GM21447 (cell line): Measurements from ENCODE around the gene NEURL4.
"Not testable (repeated sequence)": the region's sequence is repeated elsewhere in the genome, so short reads cannot be mapped to it uniquely, and the experiment has no call there.

ENCODE experiments used
- ATAC-seq: cut with Tn5 transposase; IDR thresholded peaks from one replicate; pipeline ENCODE4 v1.9.1; 2021; ENCODE audit not compliant: unreplicated experiment

Gene NEURL4

DNA sequence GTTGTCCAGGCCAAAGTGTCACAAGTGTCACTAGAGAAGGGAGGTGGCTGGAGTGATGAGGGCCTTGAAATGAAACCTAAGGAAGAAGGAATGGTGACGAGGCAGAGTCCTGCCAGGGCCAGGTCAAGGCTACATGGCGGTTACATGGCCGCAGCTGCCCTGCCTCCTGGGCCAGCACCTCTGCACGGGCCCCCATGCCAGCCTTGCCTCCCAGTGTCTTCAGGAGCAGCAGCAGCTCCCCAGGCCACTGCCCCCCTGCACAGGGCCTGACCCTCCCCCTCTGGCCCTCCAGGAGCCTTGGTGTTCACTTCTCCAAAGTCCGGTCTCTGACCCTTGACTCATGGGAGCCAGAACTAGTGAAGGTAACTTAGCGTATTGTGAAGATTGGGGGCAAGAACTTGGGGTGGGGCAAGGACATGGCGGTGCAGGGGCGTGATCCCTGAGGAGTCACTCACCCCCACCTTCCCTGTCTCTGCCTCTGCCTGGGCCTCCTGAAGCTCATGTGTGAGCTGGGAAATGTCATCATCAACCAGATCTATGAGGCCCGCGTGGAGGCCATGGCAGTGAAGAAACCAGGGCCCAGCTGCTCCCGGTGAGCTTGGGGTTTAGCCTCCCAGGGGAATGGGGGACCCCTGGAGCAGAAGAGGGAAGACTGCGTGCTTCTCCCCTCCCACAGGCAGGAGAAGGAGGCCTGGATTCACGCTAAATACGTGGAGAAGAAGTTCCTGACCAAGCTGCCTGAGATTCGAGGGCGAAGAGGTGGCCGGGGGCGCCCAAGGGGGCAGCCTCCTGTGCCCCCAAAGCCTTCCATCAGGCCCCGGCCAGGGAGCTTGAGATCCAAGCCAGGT, 18.7 kb upstream of the NEURL4 start:
- no peak for ATAC-seq

- ATAC-seq = no peak
Measured at GRCh38 chr17:7346761-7347614, 17.9 kb upstream of the NEURL4 start.

GRCh38 chr17:7343250-7343649, 14.1 kb upstream of the NEURL4 start:
- no peak for ATAC-seq

- ATAC-seq = no peak
Measured at GRCh38 chr17:7341842-7342241, 12.7 kb upstream of the NEURL4 start.

- no peak for ATAC-seq
Measured at GRCh38 chr17:7340179-7340578, 11.0 kb upstream of the NEURL4 start.

DNA sequence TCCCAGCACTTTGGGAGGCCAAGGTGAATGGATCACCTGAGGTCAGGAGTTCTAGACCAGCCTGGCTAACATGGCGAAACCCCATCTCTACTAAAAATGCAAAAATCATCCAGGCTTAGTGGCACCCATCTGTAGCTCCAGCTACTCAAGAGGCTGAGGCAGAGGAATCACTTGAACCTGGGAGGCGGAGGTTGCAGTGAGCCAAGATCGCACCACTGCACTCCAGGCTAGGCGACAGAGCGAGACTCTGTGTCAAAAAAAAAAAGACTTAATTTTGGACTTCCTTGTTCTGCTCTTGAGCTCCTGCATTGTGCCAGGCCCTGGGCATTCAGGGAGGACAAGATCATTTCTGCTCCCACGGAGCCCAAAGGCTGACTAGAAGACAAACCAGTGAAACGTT, 8.5 kb upstream of the NEURL4 start:
- not testable (repeated sequence) for ATAC-seq

GRCh38 chr17:7336240-7337175, 7.4 kb upstream of the NEURL4 start, which contains the start of gene ACAP1:
Gene ACAP1, plus strand, starts transcription at chr17:7336529. Its CDS starts 206 bp downstream, at chr17:7336735.
- peak; percentile 72 for ATAC-seq

DNA sequence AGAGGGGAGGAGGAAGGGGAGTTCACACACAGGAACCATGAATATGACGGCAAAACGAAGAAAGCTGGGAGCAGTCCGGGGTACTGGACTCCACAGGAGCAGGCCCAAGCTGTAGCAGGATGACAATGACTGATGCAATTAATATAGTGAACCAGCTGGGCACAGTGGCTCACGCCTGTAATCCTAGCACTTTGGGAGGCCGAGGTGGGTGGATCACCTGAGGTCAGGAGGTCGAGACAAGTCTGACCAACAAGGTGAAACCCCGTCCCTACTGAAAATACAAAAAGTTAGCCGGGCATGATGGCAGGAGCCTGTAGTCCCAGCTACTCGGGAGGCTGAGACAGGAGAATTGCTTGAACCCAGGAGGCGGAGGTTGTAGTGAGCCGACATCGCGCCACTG, 6.6 kb upstream of the NEURL4 start:
- ATAC-seq = not testable (repeated sequence)

DNA sequence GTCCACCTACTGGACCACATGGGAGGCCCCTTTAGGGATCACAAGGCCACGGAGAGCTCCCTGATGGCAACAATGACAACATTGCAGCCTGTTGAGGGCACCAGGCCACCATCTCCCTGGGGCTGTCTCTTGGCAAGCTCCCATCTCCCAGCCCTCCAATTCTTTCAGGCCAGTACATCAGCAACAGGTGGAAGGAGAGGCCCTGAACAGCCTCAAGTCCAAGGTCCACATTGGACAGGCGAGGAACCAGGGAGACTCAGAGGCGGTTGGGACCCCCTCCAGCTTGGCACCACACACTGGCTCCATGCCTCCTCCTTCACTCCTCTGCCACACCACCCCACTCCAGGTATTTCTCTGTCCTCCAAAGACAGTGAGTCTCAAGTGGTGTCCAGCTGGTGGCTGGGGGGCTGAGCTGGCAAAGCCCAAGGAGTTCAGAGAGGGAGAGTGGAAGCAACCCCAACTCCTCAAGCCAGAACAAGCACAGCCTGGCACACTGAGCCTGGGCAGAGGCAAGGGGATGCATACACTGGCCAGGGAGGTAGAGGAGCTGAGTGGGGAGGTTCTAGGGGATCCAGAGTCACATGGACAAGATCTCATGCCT, 5.9 kb upstream of the NEURL4 start:
- ATAC-seq = no peak

DNA sequence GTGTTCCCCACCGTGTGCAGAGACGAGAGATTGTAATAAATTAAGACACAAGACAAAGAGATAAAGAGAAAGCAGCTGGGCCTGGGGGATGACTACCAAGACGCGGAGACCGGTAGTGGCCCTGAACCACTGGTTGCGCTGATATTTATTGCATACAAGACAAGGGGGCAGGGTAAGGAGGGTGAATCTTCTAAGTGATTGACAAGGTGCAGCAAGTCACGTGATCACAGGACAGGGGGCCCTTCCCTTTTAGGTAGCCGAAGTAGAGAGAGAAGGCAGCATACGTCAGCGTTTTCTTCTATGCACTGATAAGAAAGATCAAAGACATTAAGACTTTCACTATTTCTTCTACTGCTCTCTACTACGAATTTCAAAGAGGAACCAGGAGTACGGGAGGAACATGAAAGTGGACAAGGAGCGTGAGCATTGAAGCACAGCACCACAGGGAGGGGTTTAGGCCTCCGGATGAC, 3.5 kb upstream of the NEURL4 start:
- not testable (repeated sequence) for ATAC-seq

DNA sequence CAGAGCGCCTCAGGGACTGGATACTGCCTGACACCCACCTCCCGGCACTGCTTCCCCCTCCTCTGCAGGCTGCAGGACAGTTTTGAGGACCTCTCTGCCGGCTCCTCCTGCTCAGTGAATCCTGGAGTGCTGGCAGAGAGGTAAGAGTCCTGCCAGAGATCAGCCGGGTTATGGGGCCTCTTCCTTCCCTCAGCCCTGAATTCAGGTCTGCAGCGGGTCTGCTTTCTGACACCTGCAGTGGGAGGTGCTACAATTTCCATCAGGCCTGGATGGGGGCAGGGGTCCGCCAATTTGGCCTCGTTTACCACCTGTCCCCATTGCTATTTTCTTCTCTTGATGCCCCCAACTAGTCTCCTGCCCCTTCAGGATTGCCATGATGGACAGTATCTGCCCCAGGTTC, 3.0 kb upstream of the NEURL4 start:
- no peak for ATAC-seq

DNA sequence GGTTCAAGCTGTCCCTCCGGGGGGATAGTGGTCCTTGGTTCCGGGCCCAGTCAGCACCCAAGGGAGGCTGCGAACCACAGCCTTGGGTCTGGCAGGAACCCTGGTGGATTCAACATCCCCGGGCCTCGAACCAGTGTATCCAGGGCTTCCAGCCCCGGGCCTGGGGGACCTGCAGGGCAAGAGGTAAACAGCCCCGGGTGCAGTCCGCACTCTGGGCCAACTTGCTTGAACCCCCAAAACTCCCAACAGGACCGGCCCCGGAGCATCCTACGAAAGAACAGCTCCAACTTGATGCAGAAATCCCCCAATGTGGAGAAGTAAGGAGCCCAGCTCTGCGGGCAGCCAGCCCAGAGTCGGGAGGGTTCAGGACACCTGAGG, 1.5 kb upstream of the NEURL4 start:
- ATAC-seq = no peak

GRCh38 chr17:7329997-7330637, 982 bp upstream of the NEURL4 start:
- ATAC-seq = peak; percentile 41

GRCh38 chr17:7329374-7329996, 350 bp upstream of the NEURL4 start:
- peak; percentile 43 for ATAC-seq

- no peak for ATAC-seq
Measured at GRCh38 chr17:7328009-7328408, 1.1 kb downstream of the NEURL4 start.

DNA sequence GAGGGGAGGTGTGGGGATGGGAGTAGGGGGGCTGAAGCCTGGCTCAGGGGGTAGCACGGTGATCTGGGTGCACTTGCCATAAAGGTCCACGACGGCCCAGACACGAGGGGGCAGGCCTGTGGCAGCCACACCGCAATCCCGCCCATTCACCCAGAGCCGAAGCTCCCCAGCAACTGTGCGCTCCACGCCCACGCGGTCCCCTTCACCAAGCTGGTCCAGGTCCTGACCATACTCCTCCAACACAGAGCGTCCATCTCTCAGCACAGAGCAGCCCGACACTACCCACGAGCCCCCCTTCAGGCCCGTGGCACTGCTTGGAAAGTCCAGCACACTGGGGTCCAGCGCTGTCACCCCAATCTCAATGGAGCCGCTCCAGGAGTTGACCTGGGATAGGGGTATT, 1.6 kb downstream of the NEURL4 start:
- ATAC-seq = no peak

GRCh38 chr17:7327056-7327455, 2.1 kb downstream of the NEURL4 start:
- no peak for ATAC-seq

DNA sequence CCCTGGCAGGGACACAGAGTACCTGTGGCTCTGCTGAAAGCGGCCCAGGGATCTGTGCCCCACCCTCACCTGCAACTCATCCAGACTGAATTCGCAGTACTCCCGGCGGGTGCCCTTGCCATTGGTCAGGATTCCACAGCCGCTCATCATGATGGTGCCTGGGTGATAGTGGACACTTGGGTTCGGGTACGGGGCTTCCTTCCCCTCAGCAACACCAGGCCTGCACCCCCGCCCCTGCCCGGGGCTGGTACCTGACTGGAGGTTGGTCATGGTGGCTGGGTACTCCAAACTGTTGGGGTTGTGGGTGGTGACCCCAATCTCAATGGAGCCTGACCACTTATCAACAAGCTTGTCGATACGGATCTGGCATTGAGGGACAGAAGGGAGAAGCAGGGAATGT, 2.9 kb downstream of the NEURL4 start:
- no peak for ATAC-seq

DNA sequence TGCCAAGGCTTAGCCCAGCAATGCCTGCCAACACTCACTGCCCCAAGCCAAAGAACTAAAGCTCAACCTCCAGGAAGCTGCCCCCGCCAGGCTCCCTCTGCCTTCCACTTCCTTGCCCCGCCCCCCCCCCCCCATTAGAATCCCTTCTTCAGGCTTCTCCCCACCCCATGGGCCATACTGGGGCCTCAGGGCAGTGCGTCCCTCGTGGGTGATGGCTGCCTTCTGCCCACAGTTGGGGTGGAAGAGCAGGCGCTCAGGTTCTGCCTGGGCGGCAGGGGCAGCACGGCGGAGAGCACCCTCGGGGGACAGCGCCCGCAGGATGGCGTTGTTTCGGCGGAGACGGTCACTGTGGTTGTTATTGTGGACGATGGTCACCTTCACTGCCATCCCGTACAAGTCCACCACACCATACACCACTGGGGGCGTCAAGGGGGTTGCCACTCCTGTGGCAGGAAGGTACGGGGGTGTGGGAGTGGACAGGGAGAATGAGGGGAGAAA, 4.1 kb downstream of the NEURL4 start:
- ATAC-seq = no peak
